HG02970 (cell line): ENCODE results near the gene KDM3B.
"Not testable (repeated sequence)": the region's sequence is repeated elsewhere in the genome, so short reads cannot be mapped to it uniquely, and the experiment has no call there.

Experiments
- ATAC-seq: cut with Tn5 transposase; IDR thresholded peaks from one replicate; pipeline ENCODE4 v1.9.1; 2021; ENCODE audit warnings: mild to moderate bottlenecking, moderate library complexity, moderate number of reproducible peaks; ENCODE audit not compliant: unreplicated experiment, low FRiP score

KDM3B gene

GRCh38 chr5:138382347-138382746, 29.9 kb downstream of the KDM3B start:
- ATAC-seq: no peak

DNA sequence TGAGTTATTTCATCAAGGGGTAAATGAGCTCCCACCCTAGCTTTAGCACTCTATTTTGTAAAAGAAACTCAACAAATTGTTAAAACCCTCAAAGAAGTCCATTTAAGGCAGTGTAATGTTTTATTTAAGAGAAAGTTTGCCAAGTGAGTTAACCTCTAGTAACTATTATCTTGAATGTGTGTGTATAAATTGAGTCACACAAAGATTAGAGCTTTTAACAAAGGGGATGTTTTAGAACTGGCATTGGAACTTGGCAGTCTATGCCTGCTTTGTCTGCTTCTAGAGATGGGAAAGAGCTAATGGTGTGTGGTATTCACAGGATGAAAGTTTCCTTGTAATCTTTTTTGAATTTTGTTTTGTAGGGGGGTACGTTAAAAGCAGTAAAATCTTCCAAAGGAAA, 33.2 kb downstream of the KDM3B start:
- no peak for ATAC-seq

- no peak for ATAC-seq
Measured at GRCh38 chr5:138386290-138386689, 33.8 kb downstream of the KDM3B start.

- no peak for ATAC-seq
Measured at GRCh38 chr5:138389332-138389731, 36.8 kb downstream of the KDM3B start.

DNA sequence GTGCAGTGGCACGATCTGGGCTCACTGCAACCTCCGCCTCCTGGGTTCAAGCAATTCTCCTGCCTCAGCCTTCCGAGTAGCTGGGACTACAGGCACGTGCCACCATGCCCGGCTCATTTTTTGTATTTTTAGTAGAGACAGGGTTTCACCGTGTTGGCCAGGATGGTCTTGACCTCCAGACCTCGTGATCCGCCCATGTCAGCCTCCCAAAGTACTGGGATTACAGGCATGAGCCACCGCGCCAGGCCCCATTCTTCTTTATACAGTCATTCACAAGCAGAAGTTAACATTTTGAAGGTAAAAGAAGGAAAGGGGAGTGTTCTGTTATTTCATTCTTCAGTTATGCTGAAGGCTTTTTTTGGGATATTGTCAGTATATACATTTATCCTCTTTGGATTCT, 37.4 kb downstream of the KDM3B start:
- ATAC-seq: not testable (repeated sequence)

DNA sequence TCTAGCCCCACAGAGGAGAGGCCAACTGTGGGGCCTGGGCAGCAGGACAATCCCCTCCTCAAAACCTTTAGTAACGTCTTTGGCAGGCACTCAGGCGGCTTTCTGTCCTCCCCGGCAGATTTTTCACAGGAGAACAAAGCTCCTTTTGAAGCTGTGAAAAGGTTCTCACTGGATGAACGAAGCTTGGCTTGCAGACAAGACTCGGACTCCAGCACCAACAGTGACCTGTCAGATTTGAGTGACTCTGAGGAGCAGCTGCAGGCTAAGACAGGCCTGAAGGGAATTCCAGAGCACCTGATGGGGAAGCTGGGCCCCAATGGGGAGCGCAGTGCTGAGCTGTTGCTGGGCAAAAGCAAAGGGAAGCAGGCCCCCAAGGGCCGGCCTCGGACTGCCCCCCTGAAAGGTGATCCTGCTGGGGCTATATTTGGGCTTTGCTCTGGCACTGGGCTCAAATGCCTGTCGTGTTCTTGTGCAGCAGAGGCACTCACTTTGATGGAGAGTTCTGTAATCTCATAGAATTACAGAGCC, 39.4 kb downstream of the KDM3B start:
- ATAC-seq: no peak

DNA sequence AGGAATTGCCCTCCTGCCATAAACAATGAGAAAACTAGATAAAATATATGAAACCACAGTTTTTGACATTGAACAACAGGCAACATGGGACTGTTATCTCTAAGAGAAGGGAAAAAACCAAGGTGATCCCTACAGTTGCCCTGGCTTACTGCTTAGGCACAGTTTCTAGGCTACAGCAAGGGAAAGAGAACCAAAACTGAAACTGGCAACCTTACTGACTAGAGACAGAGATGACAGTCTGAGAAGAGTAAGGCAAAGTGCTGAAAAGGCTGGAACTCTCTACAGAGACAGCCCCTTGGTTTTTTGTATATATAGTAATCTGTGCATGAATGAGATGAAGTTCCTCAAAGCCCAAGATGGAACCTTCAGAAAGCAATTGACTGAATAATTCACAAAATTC, 50.2 kb downstream of the KDM3B start:
- no peak for ATAC-seq

DNA sequence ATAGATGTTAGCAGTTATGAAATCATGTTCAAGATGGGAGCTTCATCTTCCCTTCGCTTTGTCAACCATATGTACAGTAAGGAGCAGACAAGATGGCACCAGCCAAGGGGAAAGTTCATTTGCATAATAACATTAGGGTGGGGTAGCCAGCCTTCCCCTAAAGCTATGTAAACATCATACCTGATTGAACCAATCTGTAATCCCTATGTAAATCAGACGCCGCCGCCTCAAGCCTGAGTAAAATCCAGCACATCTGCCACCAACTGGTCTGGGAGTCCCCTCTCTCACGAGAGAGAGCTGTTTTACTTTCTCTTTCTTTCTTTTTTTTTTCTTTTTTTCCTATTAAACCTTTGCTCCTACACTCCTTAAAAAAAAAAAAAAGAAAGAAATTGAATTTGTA, 55.5 kb downstream of the KDM3B start:
- no peak for ATAC-seq

GRCh38 chr5:138410996-138411640, 58.6 kb downstream of the KDM3B start:
- ATAC-seq: not testable (repeated sequence)

DNA sequence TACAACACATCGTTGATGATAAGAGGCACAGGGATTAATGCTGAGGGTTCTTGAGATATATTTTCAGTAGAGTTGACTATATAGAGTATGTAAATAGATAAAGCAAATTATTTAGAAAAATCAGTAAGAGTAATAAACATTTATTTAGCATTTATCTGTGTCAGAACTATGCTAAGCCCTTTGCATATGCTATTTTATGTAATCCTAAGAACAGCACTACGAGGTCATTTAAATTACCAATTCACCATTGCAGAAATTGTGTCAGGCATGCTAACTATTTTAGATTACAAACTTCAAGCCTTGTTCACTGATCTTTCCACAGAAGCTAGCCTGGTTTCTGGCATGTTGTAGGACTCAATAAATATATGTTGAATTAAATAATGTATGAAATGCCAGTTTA, 66.0 kb downstream of the KDM3B start:
- no peak for ATAC-seq

- ATAC-seq: no peak
Measured at GRCh38 chr5:138425079-138425478, 72.6 kb downstream of the KDM3B start.

DNA sequence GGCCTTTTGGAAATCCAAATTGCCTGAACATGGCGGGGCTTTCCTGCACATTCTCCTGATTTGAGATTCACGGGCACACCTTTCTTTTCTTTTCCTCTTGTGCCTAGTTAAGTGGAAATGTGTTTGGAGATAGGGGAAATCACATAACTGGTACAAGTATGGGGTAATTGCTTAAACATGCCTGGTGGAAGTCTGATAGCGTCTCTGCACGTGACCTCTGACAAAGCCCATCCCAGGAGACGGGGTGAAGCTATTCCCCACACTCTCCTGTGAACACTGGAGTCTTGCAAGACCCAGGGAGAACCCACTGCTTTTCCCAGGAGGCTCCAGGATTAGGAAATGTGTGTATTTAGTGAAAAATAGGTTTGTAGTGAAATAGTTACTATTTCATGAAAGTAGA, 83.5 kb downstream of the KDM3B start:
- no peak for ATAC-seq

DNA sequence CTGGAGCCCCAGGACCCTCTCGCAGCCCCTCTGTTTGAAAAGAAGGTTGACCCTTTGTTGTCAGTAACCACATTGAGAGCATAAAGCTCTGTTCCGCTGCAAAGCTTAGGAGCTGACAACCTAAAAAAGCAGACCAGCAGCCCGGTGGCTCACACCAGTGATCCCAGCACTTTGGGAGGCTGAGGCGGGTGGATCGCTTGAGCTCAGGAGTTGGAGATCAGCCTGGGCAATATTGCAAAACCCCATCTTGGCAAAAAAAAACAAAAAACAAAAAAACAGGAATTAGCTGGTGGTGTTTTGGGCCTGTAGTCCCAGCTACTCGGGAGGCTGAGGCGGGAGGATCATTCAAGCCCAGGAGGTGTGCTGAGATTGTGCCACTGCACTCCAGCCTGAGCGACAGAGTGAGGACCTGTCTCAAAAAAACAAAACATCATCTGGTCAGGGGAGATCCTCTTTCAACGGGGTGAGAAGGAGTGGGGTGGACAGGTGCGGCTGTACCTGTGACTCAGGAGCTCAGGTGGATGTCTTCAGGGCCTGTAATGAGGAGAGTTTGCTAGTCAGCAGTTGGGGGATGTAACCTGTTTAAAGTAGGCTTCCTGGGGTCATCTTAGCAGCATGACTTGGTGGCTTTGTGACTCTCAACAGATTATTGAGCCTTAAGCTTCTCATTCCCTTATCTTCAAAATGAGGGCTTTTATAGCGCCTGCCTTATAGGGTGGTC, 85.7 kb downstream of the KDM3B start:
- ATAC-seq: no peak

GRCh38 chr5:138438724-138439476, 86.4 kb downstream of the KDM3B start, which contains the start of gene REEP2:
Gene REEP2, plus strand, starts transcription at chr5:138439057. Its CDS starts 152 bp downstream, at chr5:138439209.
- no peak for ATAC-seq

- ATAC-seq: no peak
Measured at GRCh38 chr5:138439477-138440158, 87.1 kb downstream of the KDM3B start.

DNA sequence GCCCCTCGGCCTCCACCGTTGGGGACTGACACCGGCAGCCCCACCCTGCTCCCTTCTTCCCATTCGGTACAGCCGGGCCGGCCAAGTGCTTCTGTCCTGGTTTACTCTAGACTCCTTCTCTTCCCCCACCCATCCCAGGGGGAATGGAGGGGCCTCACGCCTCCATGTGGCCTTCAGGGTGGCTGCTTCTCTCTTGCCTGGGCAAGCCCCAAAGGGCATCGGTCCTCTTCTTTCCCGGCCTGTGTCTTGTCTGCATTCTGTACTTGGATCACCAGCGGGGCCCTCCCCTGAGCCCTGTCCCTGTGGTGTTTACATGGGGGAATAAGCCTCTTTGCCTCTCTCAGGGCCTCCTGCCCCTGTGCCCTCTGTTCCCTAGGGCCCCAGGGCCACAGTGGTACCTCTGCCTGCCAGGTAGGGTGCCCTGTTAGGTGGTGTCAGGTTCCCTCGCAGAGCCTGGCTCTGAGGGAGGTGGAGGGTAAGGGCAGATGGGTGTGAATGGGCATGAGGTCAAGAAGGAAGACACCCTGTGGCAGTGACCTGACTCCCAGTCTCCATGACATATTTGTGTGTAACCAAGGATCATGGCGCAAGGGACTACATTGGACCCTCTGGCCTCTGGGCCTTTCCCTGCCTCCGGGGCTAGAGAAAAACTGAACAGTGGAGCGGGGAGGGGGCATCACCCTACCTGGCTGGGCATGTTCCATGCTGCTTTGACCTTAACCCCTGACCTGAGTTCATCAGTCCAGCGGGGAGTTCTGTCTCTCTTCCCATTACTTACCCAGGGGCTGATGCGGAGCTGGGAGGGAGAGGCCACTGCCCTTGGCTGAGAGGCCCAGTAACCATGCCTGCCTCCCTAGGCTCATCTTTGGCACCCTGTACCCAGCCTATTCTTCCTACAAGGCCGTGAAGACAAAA, 87.9 kb downstream of the KDM3B start:
- ATAC-seq: no peak

DNA sequence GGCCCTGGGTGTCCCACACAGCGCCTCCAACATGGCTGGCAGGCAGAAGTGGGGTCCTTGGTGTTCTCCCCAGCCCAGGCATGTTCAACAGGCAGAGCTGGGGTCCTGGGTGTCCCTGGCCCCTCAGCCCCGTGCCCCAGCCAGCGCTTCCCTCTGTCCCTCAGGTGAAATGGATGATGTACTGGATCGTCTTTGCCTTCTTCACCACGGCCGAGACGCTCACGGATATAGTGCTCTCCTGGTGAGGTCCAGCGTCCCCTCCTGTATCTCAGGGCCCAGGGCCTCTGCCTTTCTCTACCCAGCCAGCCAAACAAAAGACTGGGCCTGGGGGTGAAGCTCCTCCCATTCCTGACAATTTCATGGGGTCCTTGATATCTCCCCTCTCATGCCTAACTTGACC, 88.7 kb downstream of the KDM3B start:
- no peak for ATAC-seq

- no peak for ATAC-seq
Measured at GRCh38 chr5:138444078-138444773, 91.7 kb downstream of the KDM3B start.
